ENCODE data around the gene NDUFV2.
"Not testable (repeated sequence)": the region's sequence is repeated elsewhere in the genome, so short reads cannot be mapped to it uniquely, and the experiment has no call there.

The NDUFV2 gene
- 18.5 to 24.8 (median 21.5) reads per million in 4 experiments for total RNA-seq

DNA sequence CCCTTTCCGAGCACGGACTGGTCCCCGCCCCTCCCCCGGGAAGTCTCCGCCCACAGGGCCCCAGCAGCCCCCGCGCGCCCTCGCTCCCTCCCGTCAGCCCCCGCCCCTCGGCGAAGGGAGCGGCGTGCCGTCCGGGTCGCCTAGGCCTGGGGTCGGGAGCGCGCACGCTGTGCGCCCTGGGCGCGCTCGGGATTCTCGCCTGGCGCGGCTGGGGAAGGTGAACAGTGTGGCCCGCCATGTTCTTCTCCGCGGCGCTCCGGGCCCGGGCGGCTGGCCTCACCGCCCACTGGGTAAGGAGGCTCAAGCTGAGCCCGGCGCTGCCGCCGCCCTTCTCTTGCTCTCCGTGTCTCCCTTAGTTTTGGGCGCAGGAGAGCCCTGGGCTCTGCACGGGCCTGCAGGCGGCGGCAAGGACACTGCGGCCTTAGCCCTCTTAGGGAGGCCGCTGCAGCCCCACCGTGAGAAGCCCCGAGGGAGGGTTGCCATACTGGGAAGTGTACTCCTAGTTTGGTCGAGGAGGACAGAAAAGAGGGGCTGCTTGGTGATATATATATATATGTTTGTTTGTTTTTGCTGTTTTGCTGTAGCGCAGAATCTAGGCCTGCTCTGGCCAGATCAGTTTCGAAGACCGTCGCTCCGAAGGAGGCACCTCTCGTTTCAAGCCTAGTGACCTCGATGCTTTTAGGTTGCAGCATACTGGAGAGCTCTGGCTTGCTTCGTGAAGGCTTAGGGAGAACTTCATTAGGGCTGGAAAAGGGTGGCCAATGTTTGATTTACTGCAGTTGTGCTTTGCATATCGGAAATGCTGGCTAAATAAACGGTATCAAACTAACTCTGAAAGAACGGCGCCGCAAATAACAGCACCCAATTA, at the start of gene NDUFV2:
NDUFV2 (plus strand) TSS at position 192 of the 868 bp plus-strand sequence; CDS start at position 237, 45 bp downstream.
- peak; percentile 92 for DNase-seq

DNA sequence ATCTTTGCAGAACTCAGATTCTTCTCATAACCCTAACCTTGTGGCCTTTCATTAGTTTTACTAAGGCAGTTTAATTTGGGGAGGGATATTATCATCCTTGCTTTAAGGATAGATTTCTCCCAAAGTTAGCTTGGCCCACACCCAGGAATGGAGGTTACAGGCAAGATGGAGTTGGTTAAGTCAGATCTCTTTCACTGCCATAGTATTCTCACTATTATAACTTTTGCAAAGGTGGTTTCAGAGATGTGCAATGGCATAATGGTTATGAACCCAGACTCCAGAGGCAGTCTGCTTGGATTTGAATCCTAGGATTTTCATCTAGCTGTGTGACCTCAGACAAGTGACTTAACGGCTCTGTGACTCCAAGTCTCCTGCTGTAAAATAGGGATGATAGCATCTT, 48.7 kb upstream of the NDUFV2 start:
- no peak for DNase-seq

DNA sequence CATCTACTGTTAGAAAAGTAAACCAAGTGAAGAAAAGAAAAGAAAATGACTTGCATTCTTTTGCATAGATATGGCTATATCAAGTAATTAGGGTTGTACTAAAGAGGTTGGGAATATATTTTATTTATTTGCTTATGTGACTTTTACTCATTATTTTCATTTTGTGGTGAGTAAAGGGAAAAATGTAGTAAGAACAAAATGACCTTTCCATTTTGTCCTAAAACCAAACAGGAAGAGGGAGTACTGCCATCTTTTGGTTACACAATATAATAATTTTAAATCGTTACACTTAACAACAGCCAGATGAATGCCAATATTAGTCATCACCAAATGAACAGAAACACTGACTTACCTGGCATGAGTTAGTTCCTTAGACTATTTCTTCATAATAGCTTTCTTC, 47.3 kb upstream of the NDUFV2 start:
- no peak for DNase-seq

DNA sequence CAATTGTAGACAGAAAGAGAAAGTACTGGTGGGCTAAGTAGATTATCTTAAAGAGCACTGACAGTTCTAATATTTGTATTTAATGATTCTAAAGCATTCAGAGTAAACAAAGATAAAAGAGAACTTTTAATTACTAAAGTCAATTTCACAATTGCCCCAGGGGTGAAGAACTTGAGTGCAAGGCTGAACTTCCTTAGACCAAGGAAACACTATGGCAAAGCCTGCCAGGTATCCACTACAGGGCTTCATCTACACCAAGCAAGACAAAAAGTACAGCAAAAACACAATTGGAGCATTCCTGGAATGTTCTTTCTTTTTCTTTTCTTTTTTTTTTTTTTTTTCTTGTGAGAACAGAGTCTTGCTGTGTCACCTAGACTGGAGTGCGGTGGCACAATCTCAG, 46.9 kb upstream of the NDUFV2 start:
- no peak for DNase-seq

DNA sequence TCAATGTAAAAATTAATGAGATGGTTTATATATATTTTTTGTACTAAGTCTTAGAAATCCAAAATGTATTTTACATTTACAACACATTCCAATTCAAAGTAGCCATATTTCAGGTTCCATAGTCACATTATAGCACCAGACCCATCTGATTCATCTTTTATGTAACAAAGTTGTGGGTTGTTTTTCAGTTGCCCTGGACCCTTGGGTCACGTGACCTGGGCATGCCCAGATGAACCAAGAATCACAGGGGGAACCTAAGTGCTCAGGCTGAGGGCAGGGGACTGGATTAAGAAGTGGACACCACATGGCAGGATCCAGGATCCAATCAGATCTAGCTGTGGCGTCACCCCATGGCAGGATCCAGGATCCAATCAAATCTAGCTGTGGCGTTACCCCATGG, 44.9 kb upstream of the NDUFV2 start:
- DNase-seq = no peak

DNA sequence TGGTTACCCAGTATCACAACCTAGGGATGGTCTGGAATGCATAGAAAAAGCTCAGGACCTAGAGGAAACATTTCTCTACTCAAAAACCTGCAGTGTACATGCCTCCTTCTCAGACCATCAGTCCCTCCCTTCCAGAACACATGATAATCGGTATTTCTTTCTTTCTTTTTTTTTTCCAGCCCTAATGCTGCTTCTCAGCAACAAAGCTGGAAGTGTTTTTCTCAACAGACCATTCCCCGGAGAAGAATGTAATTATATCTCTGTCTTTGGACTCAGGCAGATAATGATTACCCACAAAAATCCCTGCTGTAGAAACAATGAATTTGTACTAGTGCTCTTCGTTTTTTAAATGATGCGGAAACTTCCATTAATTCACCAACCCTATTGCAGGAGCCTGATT, 44.1 kb upstream of the NDUFV2 start:
- no peak for DNase-seq

DNA sequence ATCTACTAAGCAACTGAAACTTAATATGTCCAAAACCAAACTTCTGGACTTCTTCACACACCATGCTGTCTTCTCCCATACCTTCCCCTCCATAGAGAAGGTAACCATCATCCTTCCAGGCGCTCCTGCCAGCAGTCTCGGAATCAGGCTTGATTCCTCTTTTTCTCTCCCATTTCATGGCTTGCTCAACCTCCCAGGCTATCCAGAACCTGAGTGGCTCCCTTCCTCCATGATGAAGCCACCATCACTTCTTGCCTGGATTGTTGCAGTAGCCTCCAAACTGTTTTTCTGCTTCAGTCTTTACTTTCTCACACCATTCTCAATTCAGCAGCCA, 40.1 kb upstream of the NDUFV2 start:
- DNase-seq = no peak

DNA sequence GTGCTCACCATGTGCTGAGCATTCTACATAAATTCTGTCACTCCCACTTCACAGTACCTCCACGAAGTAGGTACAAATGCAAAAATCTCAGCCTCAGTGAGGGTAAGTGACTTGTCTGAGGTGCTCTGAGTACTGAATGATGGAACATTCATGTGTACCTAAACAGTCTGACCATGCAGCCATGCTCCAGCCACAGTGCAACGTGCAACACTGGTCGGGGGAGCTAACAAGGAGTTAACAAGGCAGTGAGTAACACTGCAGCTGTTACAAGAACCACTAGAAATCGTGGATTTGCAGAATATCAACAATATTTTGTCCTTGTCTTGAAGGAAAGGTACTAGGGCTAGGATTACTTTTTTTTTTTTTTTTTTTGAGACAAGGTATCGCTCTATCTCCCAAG, 36.6 kb upstream of the NDUFV2 start:
- no peak for DNase-seq

DNA sequence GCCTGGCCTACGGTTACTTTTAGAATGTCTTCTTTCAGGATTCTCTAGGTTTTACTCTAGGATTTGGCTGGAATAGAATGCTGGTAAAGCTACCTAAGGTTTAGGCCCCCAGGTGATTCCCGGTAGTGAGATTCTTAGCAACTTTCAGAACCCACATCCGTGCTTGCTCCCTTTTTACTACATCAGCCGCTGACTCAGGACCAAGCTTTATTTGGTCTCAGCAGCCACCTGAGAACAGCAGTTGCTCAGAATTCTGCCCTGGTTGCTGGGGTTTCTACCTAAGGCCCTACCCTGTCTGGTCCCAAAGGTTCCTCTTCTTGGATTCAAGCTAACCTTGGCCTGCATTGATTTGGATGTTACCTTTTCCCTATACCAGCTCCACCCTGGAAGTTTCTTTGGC, 36.1 kb upstream of the NDUFV2 start:
- DNase-seq = no peak

DNA sequence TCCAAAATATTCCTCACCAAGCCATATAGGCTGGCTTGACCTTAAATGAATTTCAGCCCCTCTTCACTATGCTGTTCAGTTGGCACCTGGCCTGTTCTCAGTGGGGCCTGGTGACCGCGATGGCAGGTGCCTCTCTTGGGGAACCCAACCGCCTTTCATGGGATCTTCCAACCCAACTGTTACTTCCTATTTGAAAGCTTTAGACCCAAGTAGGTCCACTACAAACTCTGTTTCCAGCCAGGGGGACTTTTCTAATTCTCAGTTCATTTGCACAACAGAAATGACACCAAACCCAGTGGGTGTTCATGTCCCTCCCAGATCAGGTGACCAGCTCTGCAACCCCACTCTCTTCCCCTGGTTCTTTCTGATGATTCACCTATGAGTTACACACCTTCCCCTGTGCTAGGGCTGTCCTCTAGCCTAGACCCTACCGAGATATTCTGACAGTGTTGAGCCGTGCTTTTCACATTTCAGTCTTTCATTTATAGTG, 35.6 kb upstream of the NDUFV2 start:
- DNase-seq = no peak

DNA sequence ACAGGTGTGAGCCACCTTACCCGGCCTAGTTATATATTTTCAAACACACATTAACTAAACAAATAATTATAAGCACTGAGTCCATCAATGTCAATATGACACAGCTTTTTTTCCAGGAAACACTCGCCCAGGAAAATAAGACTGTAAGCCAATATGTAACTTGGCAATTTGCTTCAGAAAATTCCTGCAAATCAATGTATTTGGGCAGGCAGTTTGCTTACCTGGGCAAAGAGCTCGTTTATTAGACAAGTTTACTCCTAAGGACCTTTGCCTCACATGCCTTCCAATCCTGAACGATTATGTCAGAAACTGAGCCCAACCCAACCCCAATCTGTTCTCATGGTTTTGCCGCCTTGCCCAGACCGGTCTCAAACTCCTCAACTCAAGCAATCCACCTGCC, 34.7 kb upstream of the NDUFV2 start:
- no peak for DNase-seq

DNA sequence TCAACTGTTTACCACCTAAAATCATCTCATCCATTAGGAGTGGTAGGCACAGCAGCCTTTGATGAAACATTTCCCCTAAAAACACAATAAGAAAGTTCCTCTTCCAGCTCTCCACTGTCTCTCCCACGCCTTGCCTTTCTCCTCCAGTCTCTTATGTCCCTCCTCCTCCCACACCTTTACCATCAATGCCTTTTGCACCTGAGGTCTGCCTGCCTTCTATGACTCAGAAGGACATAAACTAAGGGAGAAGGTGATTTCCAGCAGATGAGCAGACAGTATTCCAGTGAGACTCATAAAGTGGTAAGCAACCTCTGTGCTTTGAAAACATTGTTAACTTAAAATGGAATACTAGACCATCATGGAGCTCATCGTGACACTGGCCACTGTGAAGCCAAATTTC, 34.2 kb upstream of the NDUFV2 start:
- DNase-seq = no peak

DNA sequence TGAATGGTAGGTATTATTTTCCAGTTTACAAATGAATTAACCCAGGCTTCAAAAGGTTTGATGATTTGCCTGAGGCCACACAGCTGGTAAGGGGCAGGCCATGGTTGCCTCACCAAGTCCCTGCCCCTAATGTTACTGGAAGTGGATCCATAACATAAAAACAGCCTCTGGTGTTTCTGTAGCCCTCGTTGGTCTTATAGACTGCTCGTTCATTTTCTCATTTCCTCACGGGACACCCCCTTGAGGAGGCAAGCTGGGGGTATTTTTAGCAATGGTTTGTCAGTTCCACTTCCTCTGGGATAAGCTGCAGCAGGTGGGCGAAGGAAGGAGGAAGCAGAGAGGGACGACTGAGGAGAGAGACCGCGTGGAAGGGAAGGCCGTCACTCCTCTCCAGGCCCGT, 32.9 kb upstream of the NDUFV2 start:
- no peak for DNase-seq

DNA sequence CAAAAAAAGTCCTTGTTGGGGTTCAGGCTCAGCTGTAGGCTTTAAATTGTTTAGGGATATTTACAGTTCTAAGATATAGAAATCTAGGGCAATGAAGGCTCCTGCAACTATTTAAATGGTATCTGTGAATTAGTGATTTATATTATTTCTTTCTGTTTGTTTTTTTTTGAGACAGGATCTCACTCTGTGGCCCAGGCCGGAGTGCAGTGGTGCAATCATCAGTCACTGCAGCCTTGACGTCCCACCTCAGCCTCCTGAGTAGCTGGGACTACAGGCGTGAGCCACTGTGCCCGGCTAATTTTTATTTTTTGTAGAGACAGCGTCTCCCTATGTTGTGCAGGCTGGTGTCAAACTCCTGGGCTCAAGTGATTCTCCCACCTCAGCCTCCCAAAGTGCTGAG, 32.3 kb upstream of the NDUFV2 start:
- no peak for DNase-seq

DNA sequence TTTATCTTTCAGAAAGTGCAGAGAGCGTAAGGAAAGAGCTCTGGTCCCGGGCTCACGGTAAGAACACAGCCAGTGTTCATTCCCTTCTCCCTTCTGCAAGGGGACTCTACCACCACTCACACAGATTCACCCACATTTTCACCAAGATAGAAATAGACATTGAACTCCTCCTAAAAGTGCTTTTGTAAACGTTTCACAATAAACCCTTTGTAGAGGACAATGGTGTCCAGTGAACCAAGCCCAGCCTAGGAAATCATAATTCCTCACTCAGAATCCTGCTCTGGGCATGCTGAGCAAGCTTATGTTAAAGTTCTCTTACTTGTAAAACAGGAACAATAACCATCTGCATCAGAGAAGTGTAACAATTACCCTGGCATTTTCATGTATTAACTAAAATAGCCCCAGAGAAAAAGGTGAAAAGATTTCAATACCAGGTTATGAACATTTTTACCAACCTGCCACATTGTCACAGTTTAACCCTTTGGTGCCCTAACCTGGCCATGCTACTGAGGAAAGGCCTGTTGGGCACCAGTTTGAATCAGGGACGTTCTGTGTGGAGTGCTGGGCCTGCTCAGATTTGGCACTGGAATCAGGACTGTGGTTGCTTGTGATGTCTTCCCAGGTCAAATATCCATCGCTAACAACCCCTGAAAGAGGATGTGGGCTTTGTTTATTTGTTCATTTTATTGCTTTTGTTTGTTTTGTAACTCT, 22.5 kb upstream of the NDUFV2 start:
- DNase-seq = no peak

DNA sequence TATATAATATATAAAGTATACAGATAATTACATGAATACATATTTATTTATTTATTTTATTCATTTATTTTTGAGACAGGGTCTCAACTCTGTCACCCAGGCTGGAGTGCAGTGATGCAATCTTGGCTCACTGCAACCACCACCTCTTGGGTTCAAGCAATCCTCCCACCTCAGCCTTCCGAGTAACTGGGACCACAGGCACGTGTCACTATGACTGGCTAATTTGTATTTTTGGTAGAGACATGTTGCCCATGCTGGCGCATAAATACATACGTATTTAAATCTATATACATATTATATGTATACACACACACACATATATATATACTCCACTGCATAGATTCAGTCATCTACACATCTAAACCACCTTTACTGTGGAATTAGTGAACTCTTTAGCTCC, 20.6 kb upstream of the NDUFV2 start:
- no peak for DNase-seq

DNA sequence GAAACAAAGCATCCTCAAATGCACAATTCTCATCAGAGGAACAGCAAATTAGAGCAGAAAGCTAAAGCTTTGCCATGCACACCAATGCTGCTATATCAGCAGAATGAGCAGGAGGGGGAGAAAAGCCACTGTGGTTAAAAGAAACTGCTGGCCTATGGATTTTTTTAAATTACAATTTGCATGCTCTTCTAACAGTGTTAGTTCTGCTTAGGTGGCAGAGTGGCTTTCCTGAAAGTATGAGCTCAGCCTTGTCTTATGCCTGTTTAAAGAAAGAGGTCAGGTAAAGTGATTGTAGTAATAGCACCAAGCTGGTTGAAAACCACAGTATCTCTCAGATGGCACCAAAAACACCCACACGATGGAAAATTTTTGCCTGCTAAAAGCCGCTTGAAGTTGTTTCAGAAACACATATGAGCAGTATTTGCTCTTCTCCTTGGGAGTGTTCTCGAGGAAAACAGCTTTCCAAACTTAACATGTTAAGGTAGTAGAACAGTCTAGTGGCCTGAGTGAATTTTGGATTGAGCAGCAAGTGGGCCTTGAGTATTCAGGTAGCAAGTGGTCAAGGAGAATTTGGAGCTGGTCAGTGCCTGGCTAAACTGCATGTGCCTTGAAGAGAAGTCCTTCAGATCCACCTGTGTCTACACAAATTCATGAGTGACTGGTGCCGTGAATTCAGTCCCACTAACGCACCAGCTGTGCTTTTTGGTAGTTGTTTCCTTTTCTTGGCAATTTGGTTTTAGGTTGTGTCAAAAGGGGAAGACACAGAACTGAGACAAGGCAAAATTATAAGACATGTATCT, 19.6 kb upstream of the NDUFV2 start:
- DNase-seq = no peak

DNA sequence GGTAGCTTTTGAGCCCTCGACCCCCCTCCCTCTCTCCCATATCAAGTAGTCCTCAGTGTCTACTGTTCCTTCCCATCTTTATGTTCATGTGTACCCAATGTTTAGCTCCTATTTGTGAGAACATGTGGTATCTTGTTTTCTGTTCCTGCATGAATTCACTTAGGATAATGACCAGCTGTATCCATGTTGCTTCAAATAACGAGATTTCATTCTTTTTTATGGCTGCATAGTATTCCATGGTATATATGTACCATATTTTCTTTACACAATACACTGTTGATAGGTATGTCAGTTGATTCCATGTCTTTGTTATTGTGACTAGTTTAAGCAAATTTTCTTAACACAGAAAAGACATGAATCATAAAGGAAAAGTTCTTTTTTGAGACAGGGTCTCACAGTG, 16.5 kb upstream of the NDUFV2 start:
- DNase-seq = no peak

DNA sequence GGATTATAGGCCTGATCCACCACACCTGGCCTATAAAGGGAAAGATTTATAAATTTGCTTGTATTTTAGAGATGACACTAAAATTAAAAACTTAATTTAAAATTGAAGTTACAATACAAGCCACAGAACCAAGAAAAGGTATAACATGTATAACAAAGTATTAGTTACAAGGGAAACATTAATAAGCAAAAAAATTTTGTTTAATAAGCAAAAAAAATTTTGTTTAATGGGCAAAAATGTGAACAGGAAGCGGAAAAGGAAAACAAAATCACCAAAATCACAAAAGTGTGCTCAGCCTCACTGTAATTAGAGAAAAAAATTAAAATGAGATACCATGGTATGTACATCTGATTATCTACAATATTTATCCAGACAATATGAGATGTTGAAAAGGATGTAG, 15.9 kb upstream of the NDUFV2 start:
- no peak for DNase-seq

DNA sequence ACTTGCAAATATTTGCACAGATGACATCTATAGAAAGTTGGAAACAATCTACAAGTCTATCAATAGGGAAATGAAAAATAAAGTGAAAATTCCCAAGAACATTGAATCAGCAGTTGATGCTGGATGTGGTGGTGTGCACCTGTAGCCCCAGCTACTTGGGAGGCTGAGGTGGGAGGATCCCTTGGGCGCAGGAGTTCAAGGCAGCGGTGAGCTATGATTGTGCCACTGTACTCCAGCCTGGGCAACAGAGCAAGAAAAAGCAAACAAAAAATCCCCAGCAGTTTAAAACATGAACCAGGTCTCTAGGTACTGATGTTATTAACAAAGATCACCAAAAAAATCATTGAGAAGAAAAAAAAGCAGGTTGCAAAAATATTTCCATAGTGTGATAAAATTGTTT, 15.4 kb upstream of the NDUFV2 start:
- DNase-seq = no peak

DNA sequence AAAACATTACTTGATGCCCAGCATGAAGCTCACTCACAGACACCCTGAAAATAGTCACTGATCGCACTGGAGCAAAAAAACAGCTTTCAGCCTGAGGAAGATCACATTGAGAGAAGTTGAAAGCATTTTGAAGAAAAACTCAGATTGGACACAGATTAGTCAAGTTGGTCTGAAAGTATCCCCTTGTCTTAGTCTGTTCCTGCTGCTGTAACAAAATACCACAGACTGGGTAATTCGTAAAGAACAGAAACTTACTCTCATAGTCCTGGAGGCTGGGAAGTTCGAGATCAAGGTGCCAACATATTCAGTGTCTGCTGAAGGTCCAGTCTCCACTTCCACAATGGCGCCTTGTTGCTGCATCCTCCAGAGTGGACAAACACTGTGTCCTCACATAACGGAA, 14.2 kb upstream of the NDUFV2 start:
- DNase-seq = no peak

DNA sequence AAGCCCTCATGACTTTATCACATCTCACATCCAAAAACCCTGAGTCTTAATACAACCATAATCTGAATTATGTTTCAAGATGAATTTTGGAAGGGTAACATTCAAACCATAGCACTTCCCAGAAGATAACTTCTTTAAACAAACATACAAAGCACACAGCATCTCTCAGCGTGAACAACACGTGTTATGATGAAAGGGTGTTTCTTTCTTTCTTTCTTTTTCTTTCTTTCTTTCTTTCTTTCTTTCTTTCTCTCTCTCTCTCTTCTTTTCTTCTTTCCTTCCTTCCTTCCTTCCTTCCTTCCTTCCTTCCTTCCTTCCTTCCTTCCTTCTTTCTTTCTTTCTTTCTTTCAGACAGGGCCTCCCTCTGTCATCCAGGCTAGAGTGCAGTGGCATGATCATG, 13.8 kb upstream of the NDUFV2 start:
- not testable (repeated sequence) for DNase-seq

DNA sequence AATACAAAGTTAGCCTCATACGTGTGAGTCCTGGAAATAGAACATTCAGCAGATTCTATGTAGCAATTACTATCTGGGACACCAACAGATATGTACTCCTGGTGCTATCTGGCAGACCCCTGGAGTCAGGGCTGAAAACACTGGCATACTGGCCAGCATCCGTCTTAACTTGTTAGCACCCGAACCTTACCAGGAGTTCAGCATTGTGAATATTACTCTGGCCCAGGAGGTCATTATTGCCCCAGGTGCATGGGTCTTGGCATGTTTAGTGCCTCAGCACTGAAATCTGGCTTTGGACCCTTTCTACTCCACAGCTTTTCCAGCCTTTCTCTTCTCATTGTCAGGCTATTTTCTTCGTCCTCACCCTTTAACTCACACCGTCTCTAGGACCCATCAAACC, 11.9 kb upstream of the NDUFV2 start:
- DNase-seq = no peak
